ENCODE data around the gene GPX6. TPM values are rescaled to one million over a fixed set of nuclear protein-coding genes. Genes with fewer than 3 reads are reported as not detected.
"Not testable (repeated sequence)": the region's sequence is repeated elsewhere in the genome, so short reads cannot be mapped to it uniquely, and the experiment has no call there.

The GPX6 gene
- total and polyA plus RNA-seq, 4 donors, result 1.1 TPM; not detected in 3

GRCh38 chr6:28474441-28475219, 41.0 kb downstream of the GPX6 start:
- DNase-seq, result peak in 2 of 3 donors; percentile 78 to 82
- ATAC-seq (ENCODE audit: insufficient read depth, low FRiP score), result no peak
- no peak overlapping the region for H3K9ac ChIP-seq (ENCODE audit: insufficient read depth in 1 of 2, low read length in 2 of 2)
- H3K4me3 ChIP-seq, result no peak overlapping the region
- H3K27me3 ChIP-seq (ENCODE audit: control insufficient read depth in 3 of 3, insufficient read depth in 3 of 3, low read length in 2 of 3), result peaks cover 3 to 34% (median 33%) of the 10 kb centered on the region in 3 donors
- H3K4me1 ChIP-seq (ENCODE audit: control insufficient read depth in 5 of 5, insufficient read depth in 5 of 5, low read length in 5 of 5), result no peaks in the 10 kb centered on the region
- H3K27ac ChIP-seq (ENCODE audit: low read depth in 1 of 2, low read length in 1 of 2), result no peak overlapping the region
- H3K9me3 ChIP-seq (ENCODE audit: control insufficient read depth in 4 of 4, insufficient read depth in 3 of 4, low read length in 3 of 4), result peaks cover 0 to 2% (median 0%) of the 10 kb centered on the region in 4 donors
- WGBS, 2 donors, result 9 to 13% methylated on average over 18 of the region's 18 CpGs
- no peak for TF ChIP-seq CTCF (IDR thresholded peaks at IDR 0.05; ENCODE audit: control extremely low read depth, extremely low read depth)
- no peaks in the 10 kb centered on the region for H3K36me3 ChIP-seq (ENCODE audit: control insufficient read depth in 4 of 4, insufficient read depth in 4 of 4, low read length in 4 of 4)

GRCh38 chr6:28469153-28469745, 46.3 kb downstream of the GPX6 start:
- ATAC-seq (ENCODE audit: insufficient read depth, low FRiP score); H3K4me3 ChIP-seq; H3K9ac ChIP-seq (ENCODE audit: insufficient read depth in 1 of 2, low read length in 2 of 2); H3K27me3 ChIP-seq (ENCODE audit: control insufficient read depth in 3 of 3, insufficient read depth in 3 of 3, low read length in 2 of 3); H3K4me1 ChIP-seq (ENCODE audit: control insufficient read depth in 5 of 5, insufficient read depth in 5 of 5, low read length in 5 of 5); H3K27ac ChIP-seq (ENCODE audit: low read depth in 1 of 2, low read length in 1 of 2); H3K36me3 ChIP-seq (ENCODE audit: control insufficient read depth in 4 of 4, insufficient read depth in 4 of 4, low read length in 4 of 4); DNase-seq; H3K9me3 ChIP-seq (ENCODE audit: control insufficient read depth in 4 of 4, insufficient read depth in 3 of 4, low read length in 3 of 4): not testable (repeated sequence)
- WGBS, 2 donors, result 90 to 94% methylated on average over 30 to 45 of the region's 45 CpGs

- H3K36me3 ChIP-seq (ENCODE audit: control insufficient read depth in 4 of 4, insufficient read depth in 4 of 4, low read length in 4 of 4), result no peaks in the 10 kb centered on the region
- no peak overlapping the region for H3K9ac ChIP-seq (ENCODE audit: insufficient read depth in 1 of 2, low read length in 2 of 2)
- no peak overlapping the region for H3K4me3 ChIP-seq
- 76 to 80% methylated on average over 7 of the region's 7 CpGs for WGBS, 2 donors
- no peaks in the 10 kb centered on the region for H3K4me1 ChIP-seq (ENCODE audit: control insufficient read depth in 5 of 5, insufficient read depth in 5 of 5, low read length in 5 of 5)
- H3K9me3 ChIP-seq (ENCODE audit: control insufficient read depth in 4 of 4, insufficient read depth in 3 of 4, low read length in 3 of 4), result peaks cover 0 to 5% (median 0%) of the 10 kb centered on the region in 4 donors
- no peak for DNase-seq
- no peak overlapping the region for H3K27ac ChIP-seq (ENCODE audit: low read depth in 1 of 2, low read length in 1 of 2)
- no peak for ATAC-seq (ENCODE audit: insufficient read depth, low FRiP score)
- H3K27me3 ChIP-seq (ENCODE audit: control insufficient read depth in 3 of 3, insufficient read depth in 3 of 3, low read length in 2 of 3), result peaks cover 0 to 2% (median 0%) of the 10 kb centered on the region in 3 donors
- TF ChIP-seq CTCF (IDR thresholded peaks at IDR 0.05; ENCODE audit: control extremely low read depth, extremely low read depth), result no peak
Measured at GRCh38 chr6:28468056-28468455, 47.5 kb downstream of the GPX6 start.

DNA sequence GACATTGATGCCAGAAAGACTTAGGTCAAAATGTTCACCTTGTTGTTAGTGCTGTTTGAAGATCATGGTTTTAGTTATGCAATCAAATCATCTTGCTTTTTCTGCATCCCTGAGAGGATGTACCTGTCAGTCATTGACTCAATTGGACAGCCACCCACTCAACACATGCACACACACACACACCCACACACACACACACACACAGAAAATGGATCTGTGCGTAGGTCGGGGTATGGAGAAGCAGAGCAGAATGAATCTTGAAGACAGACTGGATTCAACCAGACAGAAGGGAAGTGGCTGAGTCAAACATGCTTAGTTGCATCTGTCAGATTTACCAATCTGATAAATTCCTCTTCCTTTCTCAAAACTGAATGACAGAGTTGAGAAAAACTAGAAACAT, 53.2 kb downstream of the GPX6 start:
- TF ChIP-seq CTCF (IDR thresholded peaks at IDR 0.05; ENCODE audit: control extremely low read depth, extremely low read depth), result no peak
- no peaks in the 10 kb centered on the region for H3K4me1 ChIP-seq (ENCODE audit: control insufficient read depth in 5 of 5, insufficient read depth in 5 of 5, low read length in 5 of 5)
- H3K27me3 ChIP-seq (ENCODE audit: control insufficient read depth in 3 of 3, insufficient read depth in 3 of 3, low read length in 2 of 3), result peaks cover 0 to 15% (median 8%) of the 10 kb centered on the region in 3 donors
- H3K9ac ChIP-seq (ENCODE audit: insufficient read depth in 1 of 2, low read length in 2 of 2), result no peak overlapping the region
- no peak for ATAC-seq (ENCODE audit: insufficient read depth, low FRiP score)
- H3K36me3 ChIP-seq (ENCODE audit: control insufficient read depth in 4 of 4, insufficient read depth in 4 of 4, low read length in 4 of 4), result no peaks in the 10 kb centered on the region
- peaks cover 0 to 2% (median 0%) of the 10 kb centered on the region in 4 donors for H3K9me3 ChIP-seq (ENCODE audit: control insufficient read depth in 4 of 4, insufficient read depth in 3 of 4, low read length in 3 of 4)
- no peak for DNase-seq
- H3K4me3 ChIP-seq, result no peak overlapping the region
- no peak overlapping the region for H3K27ac ChIP-seq (ENCODE audit: low read depth in 1 of 2, low read length in 1 of 2)
- 40 to 41% methylated on average over 2 of the region's 2 CpGs for WGBS, 2 donors
